SK-N-SH (cell line): ENCODE measurements around the gene DES.

Experiments used
- CHD2 ChIP-seq: fragments of 150-350 bp; IDR thresholded peaks from 2 replicates; pipeline ENCODE4 v1.6.1; 2018; ENCODE audit warnings: low read length; ENCODE audit not compliant: partially characterized antibody
- CTCF ChIP-seq: fragments of 200-600 bp; sonication (generic); IDR thresholded peaks from 2 replicates; pipeline ENCODE4 v1.6.1; 2017; ENCODE audit warnings: antibody characterized with exemption, mild to moderate bottlenecking, moderate library complexity
- ELF1 ChIP-seq: IDR thresholded peaks from 2 replicates; pipeline ENCODE4 v1.4.0; 2012
- FOXM1 ChIP-seq: IDR thresholded peaks from 2 replicates; pipeline ENCODE4 v1.4.0; 2012; ENCODE audit warnings: low read depth, mild to moderate bottlenecking
- GABPA ChIP-seq: IDR thresholded peaks from 2 replicates; pipeline ENCODE4 v1.4.0; 2012; ENCODE audit warnings: low read depth, mild to moderate bottlenecking
- POLR2AphosphoS5 ChIP-seq: IDR thresholded peaks from 2 replicates; pipeline ENCODE4 v1.6.1; 2012; ENCODE audit warnings: low read depth, low read length
- RAD21 ChIP-seq: IDR thresholded peaks from 2 replicates; pipeline ENCODE4 v1.6.1; 2012; ENCODE audit warnings: mild to moderate bottlenecking, low read length
- RFX5 ChIP-seq: IDR thresholded peaks from 2 replicates; pipeline ENCODE4 v1.6.1; 2012; ENCODE audit warnings: mild to moderate bottlenecking, improper control_type of control experiment, low read length
- SMC3 ChIP-seq: IDR thresholded peaks from 2 replicates; pipeline ENCODE4 v1.6.1; 2012; ENCODE audit warnings: low read depth, low read length, improper control_type of control experiment

DNA sequence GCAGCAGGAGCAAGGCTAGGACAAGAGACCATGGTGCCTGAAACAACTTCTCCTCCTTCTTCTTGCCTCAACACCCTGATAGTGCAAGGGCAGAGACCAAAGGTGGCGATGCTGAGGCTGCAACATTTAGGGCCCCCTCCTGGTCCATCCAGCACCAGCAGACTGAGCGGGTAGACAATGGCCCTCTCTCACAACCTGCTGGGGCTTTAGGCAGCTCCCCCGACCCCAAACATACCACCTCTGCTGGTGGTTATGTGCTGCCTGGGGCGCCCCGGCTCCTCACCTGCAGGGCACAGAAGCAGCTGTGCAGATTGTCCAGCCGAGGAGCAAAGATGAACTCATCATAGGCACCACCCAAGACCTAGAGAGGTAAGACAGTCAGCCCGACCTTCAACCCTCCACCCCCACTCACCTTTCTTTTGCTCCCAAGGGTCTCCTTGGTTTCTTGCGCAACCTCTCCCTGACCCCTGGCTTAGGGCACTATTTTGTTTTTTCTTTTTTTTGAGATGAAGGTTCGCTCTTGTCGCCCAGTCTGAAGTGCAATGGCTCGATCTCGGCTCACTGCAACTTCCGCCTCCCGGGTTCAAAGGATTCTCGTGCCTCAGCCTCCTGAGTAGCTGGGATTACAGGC is 34.0 kb upstream of the DES start:
- TF ChIP-seq CTCF (no peak), RAD21 (no peak), ELF1 (no peak), SMC3 (no peak), CHD2 (no peak), POLR2AphosphoS5 (no peak), GABPA (no peak), FOXM1 (no peak), RFX5 (no peak)
